Thymus (tissue), 11 donors: ENCODE results near the gene LAMA3. TPM values are rescaled to one million over a fixed set of nuclear protein-coding genes. Genes with fewer than 3 reads are reported as not detected.

Source experiments
- DNase-seq, 9 donors: peaks; one replicate each; pipeline ENCODE4 v3.0.0-alpha.2; 2013; ENCODE audit warnings: low spot score in 9 of 9, low read depth in 6 of 9, missing footprints in 1 of 9
- H3K27ac ChIP-seq, 2 donors: one replicate each; pipeline ENCODE4 v1.5.1; 2013; ENCODE audit warnings: control low read depth in 1 of 2, low read depth in 1 of 2, low read length in 1 of 2, mild to moderate bottlenecking in 1 of 2, moderate library complexity in 1 of 2
- H3K27me3 ChIP-seq, 2 donors: one replicate each; pipeline ENCODE4 v1.5.1; 2013; ENCODE audit warnings: low read length in 1 of 2; ENCODE audit not compliant: control insufficient read depth in 2 of 2, insufficient read depth in 1 of 2
- H3K36me3 ChIP-seq, 2 donors: one replicate each; pipeline ENCODE4 v1.5.1; 2013; ENCODE audit warnings: low read length in 1 of 2, mild to moderate bottlenecking in 1 of 2, moderate library complexity in 1 of 2; ENCODE audit not compliant: control insufficient read depth in 2 of 2, insufficient read depth in 2 of 2
- H3K4me1 ChIP-seq, 2 donors: one replicate each; pipeline ENCODE4 v1.5.1; 2013; ENCODE audit warnings: low read length in 2 of 2; ENCODE audit not compliant: control insufficient read depth in 2 of 2, insufficient read depth in 2 of 2
- H3K4me3 ChIP-seq, 2 donors: one replicate each; pipeline ENCODE4 v1.5.1; 2013; ENCODE audit warnings: low read length in 2 of 2, control low read depth in 1 of 2, mild to moderate bottlenecking in 1 of 2
- H3K9me3 ChIP-seq, 2 donors: one replicate each; pipeline ENCODE4 v1.5.1; 2013; ENCODE audit warnings: low read length in 1 of 2, mild to moderate bottlenecking in 1 of 2; ENCODE audit not compliant: control insufficient read depth in 2 of 2, insufficient read depth in 1 of 2
- WGBS: extraction: QIAGEN DNeasy Blood & Tissue Kit; methylation state at CpG from one replicate; pipeline ENCODE4 v1.1.7; 2013; 5-methylcytosine and 5-hydroxymethylcytosine counted together
- polyA plus RNA-seq: library from polyadenylated mRNA; stranded (reverse); fragments of 200-250 nt; gene quantifications from one replicate; pipeline ENCODE4 v1.2.3, GENCODE V29; 2013
- total RNA-seq: library from RNA; stranded (reverse); fragments of 120-200 nt; gene quantifications from one replicate; pipeline ENCODE4 v1.2.4, GENCODE V29; 2013
- donor health status: healthy.

Gene LAMA3
- total and polyA plus RNA-seq, 2 donors: 8.9 to 50.1 TPM

DNA sequence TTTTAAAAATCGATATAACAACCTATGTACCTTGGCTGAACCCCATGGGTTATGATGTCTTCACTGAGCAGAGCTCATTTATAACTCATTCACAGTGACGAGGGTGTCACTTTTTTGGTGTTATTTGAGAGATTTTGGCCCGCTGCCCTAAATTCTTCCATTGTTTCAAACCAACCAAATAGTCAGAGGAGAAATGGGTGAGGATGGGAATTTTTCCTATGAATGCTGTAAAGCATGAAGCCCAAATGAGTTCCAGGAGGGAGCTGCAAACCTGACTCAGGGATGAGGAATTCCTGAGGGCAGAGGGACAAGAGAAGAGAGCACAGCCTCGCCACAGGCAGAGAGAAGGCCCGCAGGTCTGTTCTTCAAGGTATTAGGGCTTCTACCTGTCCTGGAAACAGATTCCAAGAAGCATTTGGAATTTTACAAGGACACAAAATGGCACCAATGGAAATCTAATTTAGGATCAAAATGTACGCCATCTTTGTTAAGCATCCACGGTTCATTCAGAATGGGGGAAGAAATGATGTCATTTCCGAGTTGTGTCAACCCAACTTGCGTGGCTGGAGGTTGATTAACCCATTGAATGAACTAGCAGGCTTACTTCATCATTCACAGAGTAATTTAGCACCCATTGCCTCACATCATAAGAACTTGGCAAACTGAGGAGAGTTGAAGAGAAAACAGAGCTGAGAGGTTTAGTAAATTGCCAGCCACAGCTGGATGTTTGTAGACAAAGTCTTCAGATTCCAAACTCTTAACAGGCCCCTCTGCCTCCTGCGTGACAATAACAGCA is 133.5 kb downstream of the LAMA3 start:
- no peaks in the 10 kb centered on the region for H3K9me3 ChIP-seq
- peaks cover 5 to 17% of the 10 kb centered on the region in 2 donors for H3K4me1 ChIP-seq
- 92% methylated on average over 10 of the region's 10 CpGs for WGBS
- no peak for DNase-seq
- H3K36me3 ChIP-seq: no peaks in the 10 kb centered on the region
- H3K4me3 ChIP-seq: no peak overlapping the region
- H3K27ac ChIP-seq: no peak overlapping the region
- H3K27me3 ChIP-seq: no peaks in the 10 kb centered on the region

GRCh38 chr18:23824240-23824639 is 135.0 kb downstream of the LAMA3 start:
- H3K4me3 ChIP-seq: no peak overlapping the region
- WGBS: 87% methylated on average over 2 of the region's 2 CpGs
- H3K27me3 ChIP-seq: no peaks in the 10 kb centered on the region
- no peaks in the 10 kb centered on the region for H3K36me3 ChIP-seq
- no peak overlapping the region for H3K27ac ChIP-seq
- no peak for DNase-seq
- H3K9me3 ChIP-seq: no peaks in the 10 kb centered on the region
- H3K4me1 ChIP-seq: peaks cover 5 to 17% of the 10 kb centered on the region in 2 donors

DNA sequence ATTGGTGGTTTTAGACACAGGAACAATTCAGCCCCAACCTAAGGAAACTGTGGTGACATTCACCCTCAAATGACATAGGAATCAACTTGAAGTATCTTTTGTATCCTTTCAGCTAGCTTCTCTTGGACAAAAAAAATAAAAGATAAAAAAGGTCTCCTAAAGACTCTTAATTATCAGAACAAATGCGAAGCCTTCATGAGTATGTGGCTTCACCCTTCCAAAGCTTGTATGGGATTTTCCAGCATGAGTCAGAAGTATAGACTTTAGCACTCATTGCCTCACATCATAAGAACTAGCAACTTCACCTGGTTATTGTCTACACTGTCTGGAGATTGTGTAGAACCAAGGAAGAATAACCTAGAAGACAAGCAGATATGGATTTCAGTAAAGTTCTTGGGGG is 135.4 kb downstream of the LAMA3 start:
- no peak overlapping the region for H3K27ac ChIP-seq

GRCh38 chr18:23825496-23825895 is 136.2 kb downstream of the LAMA3 start:
- WGBS: 95% methylated on average over 2 of the region's 2 CpGs

More for the DNA sequence above, 135.4 kb downstream of the LAMA3 start:
- H3K9me3 ChIP-seq: no peaks in the 10 kb centered on the region
- H3K27me3 ChIP-seq: no peaks in the 10 kb centered on the region
- H3K4me1 ChIP-seq: peaks cover 5 to 17% of the 10 kb centered on the region in 2 donors
- H3K36me3 ChIP-seq: no peaks in the 10 kb centered on the region
- H3K4me3 ChIP-seq: no peak overlapping the region
- 96% methylated on average over 1 of the region's 1 CpG for WGBS
- no peak for DNase-seq

DNA sequence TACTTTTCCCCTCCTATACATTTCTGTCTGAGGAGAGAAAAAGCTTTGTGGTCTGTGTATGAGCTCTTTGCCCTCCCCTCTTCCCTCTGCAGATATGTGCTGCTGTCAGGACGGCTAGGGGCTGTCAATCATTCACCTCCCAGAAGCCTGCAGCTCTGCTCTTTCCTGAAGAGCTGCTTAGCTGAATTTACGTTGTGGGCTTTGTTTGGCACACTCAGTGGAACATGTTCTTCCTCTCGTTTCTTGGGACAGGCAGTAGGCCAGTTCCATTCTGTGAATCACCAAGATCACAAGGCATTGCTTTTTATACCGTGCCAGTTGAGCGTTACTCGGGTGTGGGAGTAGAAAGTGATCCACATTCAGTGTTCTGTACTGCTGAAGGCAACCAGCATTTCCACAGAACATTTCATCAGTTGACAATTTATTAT is 136.7 kb downstream of the LAMA3 start:
- no peaks in the 10 kb centered on the region for H3K27me3 ChIP-seq
- H3K4me3 ChIP-seq: no peak overlapping the region
- DNase-seq: peak in 7 of 9 donors; percentile 7 to 74 (median 45)
- 10% methylated on average over 6 of the region's 6 CpGs for WGBS
- H3K4me1 ChIP-seq: peaks cover 5 to 17% of the 10 kb centered on the region in 2 donors
- no peaks in the 10 kb centered on the region for H3K9me3 ChIP-seq
- peak overlapping the region; percentile 43 to 54 for H3K27ac ChIP-seq
- no peaks in the 10 kb centered on the region for H3K36me3 ChIP-seq

More at GRCh38 chr18:23825496-23825895, 136.2 kb downstream of the LAMA3 start:
- H3K4me3 ChIP-seq: no peak overlapping the region
- H3K27ac ChIP-seq: peak overlapping the region in 1 of 2 donors; percentile 54
- H3K9me3 ChIP-seq: no peaks in the 10 kb centered on the region
- H3K36me3 ChIP-seq: no peaks in the 10 kb centered on the region
- H3K27me3 ChIP-seq: no peaks in the 10 kb centered on the region
- peaks cover 5 to 17% of the 10 kb centered on the region in 2 donors for H3K4me1 ChIP-seq
- no peak for DNase-seq

DNA sequence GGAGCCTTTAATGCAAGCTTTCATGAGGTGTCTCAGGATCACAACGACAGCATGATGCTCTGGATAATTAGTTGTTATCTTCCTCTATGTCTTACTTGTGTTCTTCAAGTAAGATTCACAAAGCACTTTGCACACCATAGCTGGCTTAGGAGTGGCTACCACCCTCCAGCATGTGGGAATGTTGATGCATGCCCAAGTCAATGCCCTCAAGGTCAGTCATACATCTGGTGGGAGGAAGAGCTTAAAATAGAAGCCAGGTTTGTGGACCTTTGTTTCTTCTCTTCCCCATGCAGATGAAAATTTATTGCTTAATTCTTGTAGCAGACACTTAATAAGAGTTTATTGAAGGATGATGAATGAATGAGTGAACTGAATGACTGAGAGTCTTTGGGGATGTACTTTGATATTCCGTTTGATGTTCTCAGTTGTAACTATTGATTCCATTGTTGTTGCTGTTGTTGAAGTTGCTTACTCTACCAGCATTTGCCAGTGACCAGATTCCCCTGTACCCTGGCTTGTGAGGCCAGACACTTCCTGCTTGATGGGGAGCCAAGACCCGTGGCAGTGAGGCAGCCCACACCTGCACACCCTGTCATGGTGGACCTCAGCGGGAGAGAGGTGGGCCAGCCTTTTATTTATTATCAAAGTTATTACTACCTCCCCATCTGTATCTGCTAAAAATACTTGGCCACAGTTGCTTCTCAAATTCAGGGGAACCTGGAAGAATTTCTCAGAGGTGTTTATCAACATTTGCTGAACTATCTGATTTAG is 137.8 kb downstream of the LAMA3 start:
- 70% methylated on average over 4 of the region's 4 CpGs for WGBS
- Histone ChIP-seq H3K27me3 (no peaks in the 10 kb centered on the region), H3K36me3 (no peaks in the 10 kb centered on the region), H3K4me3 (no peak overlapping the region), H3K9me3 (no peaks in the 10 kb centered on the region), H3K27ac (peak overlapping the region in 1 of 2 donors; percentile 55), H3K4me1 (peaks cover 5 to 16% of the 10 kb centered on the region in 2 donors)
- no peak for DNase-seq

- Histone ChIP-seq H3K36me3 (no peaks in the 10 kb centered on the region), H3K27ac (peak overlapping the region in 1 of 2 donors; percentile 55), H3K4me1 (peaks cover 5 to 16% of the 10 kb centered on the region in 2 donors), H3K9me3 (no peaks in the 10 kb centered on the region), H3K4me3 (no peak overlapping the region), H3K27me3 (no peaks in the 10 kb centered on the region)
- 93% methylated on average over 4 of the region's 4 CpGs for WGBS
- no peak for DNase-seq
These were observed 138.4 kb downstream of the LAMA3 start for GRCh38 chr18:23827681-23828080.

DNA sequence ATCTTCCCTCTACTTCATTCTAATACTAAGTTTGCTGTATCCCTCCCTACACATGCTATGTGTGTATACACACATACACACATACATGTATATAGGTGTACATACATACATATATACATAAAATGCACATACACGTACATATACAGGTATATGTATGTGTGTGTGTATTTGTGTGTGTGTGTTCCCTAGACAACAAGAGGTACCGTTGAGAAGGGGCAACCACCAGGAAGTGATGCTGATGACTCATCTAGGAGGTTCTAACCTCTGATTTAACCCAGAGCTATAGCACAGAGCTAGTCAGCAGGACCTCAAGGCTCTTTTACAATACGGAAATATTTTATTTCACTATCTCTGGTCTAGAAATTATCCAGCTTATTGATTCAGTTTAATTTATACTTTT is 139.2 kb downstream of the LAMA3 start:
- Histone ChIP-seq H3K4me3 (no peak overlapping the region), H3K4me1 (peaks cover 5 to 16% of the 10 kb centered on the region in 2 donors), H3K27me3 (no peaks in the 10 kb centered on the region), H3K27ac (no peak overlapping the region), H3K36me3 (no peaks in the 10 kb centered on the region), H3K9me3 (no peaks in the 10 kb centered on the region)
- 17% methylated on average over 3 of the region's 3 CpGs for WGBS
- peak in 6 of 9 donors; percentile 22 to 75 (median 44) for DNase-seq

GRCh38 chr18:23832911-23833310 is 143.7 kb downstream of the LAMA3 start:
- Histone ChIP-seq H3K4me1 (peaks cover 0 to 6% of the 10 kb centered on the region in 2 donors), H3K9me3 (no peaks in the 10 kb centered on the region), H3K36me3 (no peaks in the 10 kb centered on the region), H3K27ac (no peak overlapping the region), H3K27me3 (no peaks in the 10 kb centered on the region), H3K4me3 (no peak overlapping the region)
- 96% methylated on average over 3 of the region's 3 CpGs for WGBS
- DNase-seq: no peak
